Measurements from ENCODE around the gene SFR1. TPM values are rescaled to one million over a fixed set of nuclear protein-coding genes. Genes with fewer than 3 reads are reported as not detected.
A peak's percentile ranks its signal among the peaks of the same experiment; 100 is the strongest.

Gene SFR1
- total and polyA plus RNA-seq, 8 donors, result 9.2 to 11.3 (median 10.1) TPM

DNA sequence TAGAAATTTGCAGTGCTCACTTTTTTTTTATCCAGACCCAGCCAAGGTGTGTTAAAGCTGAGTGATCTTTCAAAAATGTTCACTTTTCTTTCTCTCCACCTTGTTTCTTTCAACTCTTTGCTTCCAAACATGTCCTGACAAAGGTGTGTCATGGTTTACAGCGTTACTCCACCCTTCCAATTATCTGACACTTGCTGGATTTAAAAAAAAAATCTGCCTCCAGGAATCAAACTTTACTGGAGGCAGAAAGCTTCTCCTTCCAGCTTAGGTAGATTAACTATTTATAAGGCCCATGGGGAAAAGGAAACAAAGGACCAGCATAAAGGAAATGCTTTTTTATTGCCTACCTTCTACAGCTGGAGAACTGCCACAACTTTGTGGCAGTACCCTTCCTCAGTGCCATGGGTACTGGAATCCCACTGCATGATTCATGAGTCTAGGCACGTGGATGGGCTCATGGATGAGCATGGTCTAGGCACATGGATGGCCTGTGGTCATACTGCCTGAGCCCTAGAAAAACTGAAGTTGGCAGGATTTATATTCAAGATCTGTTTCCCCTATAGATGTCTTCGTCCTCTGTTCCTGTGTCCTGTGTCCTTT lies 36.1 kb upstream of the SFR1 start, which contains the start of gene COL17A1:
TSS of gene COL17A1 (minus strand) at position 80 of the 600 bp plus-strand sequence. CDS start 5,207 bp downstream, outside the sequence.
- H3K27ac ChIP-seq, result peak within 1 kb of the TSS in 1 of 2 donors; percentile 54
- no peaks in the 10 kb centered on the region for H3K27me3 ChIP-seq
- DNase-seq, result no peak
- TF ChIP-seq, protein P1, sequence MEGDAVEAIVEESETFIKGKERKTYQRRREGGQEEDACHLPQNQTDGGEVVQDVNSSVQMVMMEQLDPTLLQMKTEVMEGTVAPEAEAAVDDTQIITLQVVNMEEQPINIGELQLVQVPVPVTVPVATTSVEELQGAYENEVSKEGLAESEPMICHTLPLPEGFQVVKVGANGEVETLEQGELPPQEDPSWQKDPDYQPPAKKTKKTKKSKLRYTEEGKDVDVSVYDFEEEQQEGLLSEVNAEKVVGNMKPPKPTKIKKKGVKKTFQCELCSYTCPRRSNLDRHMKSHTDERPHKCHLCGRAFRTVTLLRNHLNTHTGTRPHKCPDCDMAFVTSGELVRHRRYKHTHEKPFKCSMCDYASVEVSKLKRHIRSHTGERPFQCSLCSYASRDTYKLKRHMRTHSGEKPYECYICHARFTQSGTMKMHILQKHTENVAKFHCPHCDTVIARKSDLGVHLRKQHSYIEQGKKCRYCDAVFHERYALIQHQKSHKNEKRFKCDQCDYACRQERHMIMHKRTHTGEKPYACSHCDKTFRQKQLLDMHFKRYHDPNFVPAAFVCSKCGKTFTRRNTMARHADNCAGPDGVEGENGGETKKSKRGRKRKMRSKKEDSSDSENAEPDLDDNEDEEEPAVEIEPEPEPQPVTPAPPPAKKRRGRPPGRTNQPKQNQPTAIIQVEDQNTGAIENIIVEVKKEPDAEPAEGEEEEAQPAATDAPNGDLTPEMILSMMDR (IDR thresholded peaks at IDR 0.05), result no peak
- H3K4me3 ChIP-seq, result no peak within 1 kb of the TSS
- no peaks in the 10 kb centered on the region for H3K36me3 ChIP-seq
- intact Hi-C loops (cut with DNase I), result no loop called here
- no peaks in the 10 kb centered on the region for H3K9me3 ChIP-seq
- no peaks in the 10 kb centered on the region for H3K4me1 ChIP-seq
- ATAC-seq, result no peak

DNA sequence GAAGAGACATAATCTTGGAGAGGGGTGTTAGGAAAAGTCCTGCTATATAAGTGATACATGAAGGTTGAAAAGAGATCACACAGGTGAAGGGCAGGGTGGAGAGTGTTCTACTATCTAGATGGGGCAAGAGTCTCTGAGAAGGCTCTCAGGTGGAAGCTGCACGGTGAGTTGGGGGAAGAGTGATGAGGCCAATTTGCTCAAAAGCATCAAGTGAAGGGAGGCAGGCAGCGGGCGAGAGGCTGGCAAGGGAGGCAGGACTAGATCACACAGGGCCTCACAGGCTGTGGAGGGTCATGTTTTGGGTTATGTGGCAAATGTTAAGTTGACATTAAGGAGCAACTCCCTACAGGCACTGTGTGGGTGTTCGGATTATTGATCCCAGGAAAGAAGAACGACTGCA lies 33.7 kb upstream of the SFR1 start:
- Histone ChIP-seq H3K4me1 (no peaks in the 10 kb centered on the region), H3K27me3 (no peaks in the 10 kb centered on the region), H3K9me3 (no peaks in the 10 kb centered on the region), H3K27ac (no peak overlapping the region), H3K36me3 (no peaks in the 10 kb centered on the region), H3K4me3 (no peak overlapping the region)
- DNase-seq (no peak), ATAC-seq (no peak)
- intact Hi-C loops (cut with DNase I), result no loop called here
- TF ChIP-seq, protein P1 (IDR thresholded peaks at IDR 0.05), result no peak

DNA sequence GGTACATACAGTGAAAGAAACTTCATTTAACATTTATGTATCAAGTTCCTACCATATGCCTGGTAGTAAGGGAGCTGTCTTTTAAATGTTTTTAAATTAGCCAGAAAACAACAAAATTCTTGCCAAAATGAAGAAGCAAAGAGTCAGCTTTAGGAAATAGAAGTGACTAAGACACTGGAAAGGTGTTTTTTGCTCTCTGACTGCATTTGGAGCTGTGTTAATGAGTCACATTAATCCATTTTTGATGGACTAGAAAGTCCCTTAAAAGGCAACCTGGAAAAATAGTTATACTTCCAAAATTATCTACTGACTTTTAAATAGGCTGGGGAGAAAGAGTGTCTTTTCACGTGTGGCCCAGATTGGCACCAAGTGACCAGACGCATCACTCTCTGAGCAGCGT lies 32.4 kb upstream of the SFR1 start:
- Histone ChIP-seq H3K9me3 (no peaks in the 10 kb centered on the region), H3K27me3 (no peaks in the 10 kb centered on the region), H3K4me1 (no peaks in the 10 kb centered on the region), H3K27ac (no peak overlapping the region), H3K36me3 (no peaks in the 10 kb centered on the region), H3K4me3 (no peak overlapping the region)
- no peak for DNase-seq
- ATAC-seq, result no peak
- TF ChIP-seq, protein P1 (IDR thresholded peaks at IDR 0.05), result no peak
- intact Hi-C loops (cut with DNase I), result no loop called here

DNA sequence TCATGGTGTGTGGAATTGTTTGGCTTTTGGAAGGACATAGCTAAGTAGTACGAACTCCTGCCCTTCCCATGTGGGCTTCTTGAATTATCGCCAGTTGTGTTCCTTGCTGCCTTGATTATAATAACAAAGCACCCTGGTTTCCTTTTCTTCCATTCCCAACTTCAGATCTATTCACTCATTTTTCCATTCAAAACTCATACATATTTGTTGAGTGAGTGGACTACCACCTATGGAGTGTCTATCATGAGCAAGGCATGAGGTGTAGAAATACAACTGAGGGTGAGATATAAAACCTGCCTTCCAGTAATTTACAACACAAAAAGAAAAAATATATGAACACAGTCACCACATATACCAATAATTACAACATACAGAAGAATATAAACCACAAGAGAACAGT lies 31.4 kb upstream of the SFR1 start:
- TF ChIP-seq, protein P1 (IDR thresholded peaks at IDR 0.05), result no peak
- Histone ChIP-seq H3K27me3 (no peaks in the 10 kb centered on the region), H3K4me3 (no peak overlapping the region), H3K9me3 (no peaks in the 10 kb centered on the region), H3K4me1 (no peaks in the 10 kb centered on the region), H3K27ac (no peak overlapping the region), H3K36me3 (no peaks in the 10 kb centered on the region)
- ATAC-seq (no peak), DNase-seq (no peak)
- intact Hi-C loops (cut with DNase I), result no loop called here

DNA sequence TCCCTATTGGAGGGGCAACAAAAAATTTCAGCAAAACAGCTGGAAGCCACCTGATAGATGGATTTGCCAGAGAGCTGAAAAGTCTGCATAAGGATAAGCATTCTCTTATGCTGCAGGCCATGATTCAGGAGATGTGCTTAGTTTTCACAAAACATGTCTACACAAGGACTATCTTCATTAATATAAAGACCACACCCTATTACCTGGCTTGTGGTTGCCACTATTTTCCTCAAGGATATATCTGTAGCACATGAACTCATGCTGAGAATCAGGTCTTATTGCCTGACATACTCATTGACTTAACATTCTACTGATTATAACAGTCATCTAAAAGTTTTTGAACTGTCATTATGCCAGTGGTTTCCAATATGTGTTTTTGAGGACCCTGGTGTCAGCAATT lies 29.2 kb upstream of the SFR1 start:
- DNase-seq (no peak), ATAC-seq (no peak)
- no peaks in the 10 kb centered on the region for H3K4me1 ChIP-seq

More for the DNA sequence above, 29.2 kb upstream of the SFR1 start:
- no peaks in the 10 kb centered on the region for H3K36me3 ChIP-seq
- no peaks in the 10 kb centered on the region for H3K27me3 ChIP-seq
- TF ChIP-seq, protein P1 (IDR thresholded peaks at IDR 0.05), result no peak
- no peaks in the 10 kb centered on the region for H3K9me3 ChIP-seq
- intact Hi-C loops (cut with DNase I), result no loop called here
- no peak overlapping the region for H3K27ac ChIP-seq
- H3K4me3 ChIP-seq, result no peak overlapping the region

All from left lung (tissue), 10 donors.